Measurements from ENCODE around the gene GTF3C4.

DNA sequence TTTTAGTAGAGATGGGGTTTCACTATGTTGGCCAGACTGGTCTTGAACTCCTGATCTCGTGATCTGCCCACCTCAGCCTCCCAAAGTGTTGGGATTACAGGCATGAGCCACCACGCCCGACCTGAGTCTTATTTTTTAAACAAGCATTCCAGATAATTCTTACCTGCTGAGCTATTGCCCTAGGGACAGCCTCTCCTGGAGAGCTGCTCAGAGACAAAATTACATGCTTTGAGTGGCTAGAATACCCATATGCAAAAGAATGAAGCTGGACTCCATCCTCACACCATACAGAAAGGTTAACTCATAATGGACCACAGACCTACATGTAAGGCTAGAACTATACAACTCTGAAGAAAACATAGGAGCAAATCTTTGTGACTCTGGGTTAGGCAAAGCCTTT, 41.6 kb downstream of the GTF3C4 start:
- TF ChIP-seq, protein P1, sequence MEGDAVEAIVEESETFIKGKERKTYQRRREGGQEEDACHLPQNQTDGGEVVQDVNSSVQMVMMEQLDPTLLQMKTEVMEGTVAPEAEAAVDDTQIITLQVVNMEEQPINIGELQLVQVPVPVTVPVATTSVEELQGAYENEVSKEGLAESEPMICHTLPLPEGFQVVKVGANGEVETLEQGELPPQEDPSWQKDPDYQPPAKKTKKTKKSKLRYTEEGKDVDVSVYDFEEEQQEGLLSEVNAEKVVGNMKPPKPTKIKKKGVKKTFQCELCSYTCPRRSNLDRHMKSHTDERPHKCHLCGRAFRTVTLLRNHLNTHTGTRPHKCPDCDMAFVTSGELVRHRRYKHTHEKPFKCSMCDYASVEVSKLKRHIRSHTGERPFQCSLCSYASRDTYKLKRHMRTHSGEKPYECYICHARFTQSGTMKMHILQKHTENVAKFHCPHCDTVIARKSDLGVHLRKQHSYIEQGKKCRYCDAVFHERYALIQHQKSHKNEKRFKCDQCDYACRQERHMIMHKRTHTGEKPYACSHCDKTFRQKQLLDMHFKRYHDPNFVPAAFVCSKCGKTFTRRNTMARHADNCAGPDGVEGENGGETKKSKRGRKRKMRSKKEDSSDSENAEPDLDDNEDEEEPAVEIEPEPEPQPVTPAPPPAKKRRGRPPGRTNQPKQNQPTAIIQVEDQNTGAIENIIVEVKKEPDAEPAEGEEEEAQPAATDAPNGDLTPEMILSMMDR (IDR thresholded peaks at IDR 0.05; ENCODE audit: insufficient read depth, low read depth, low read length), result no peak
- TF ChIP-seq EZH2 (IDR thresholded peaks at IDR 0.05; ENCODE audit: insufficient read depth, low read length), result no peak

Data from astrocyte (in vitro differentiated cells and primary cell).